Neural progenitor cell (in vitro differentiated cells): Measurements from ENCODE around the gene S1PR5.
"Not testable (repeated sequence)": the region's sequence is repeated elsewhere in the genome, so short reads cannot be mapped to it uniquely, and the experiment has no call there.

ENCODE experiments used
- EZH2 ChIP-seq: fragments of 200-600 bp; sonication (generic); IDR thresholded peaks from 2 replicates; pipeline ENCODE4 v1.6.1; 2017; ENCODE audit warnings: antibody characterized with exemption, mild to moderate bottlenecking, moderate library complexity
- EZH2phosphoT487 ChIP-seq: fragments of 200-600 bp; sonication (generic); IDR thresholded peaks from 2 replicates; pipeline ENCODE4 v1.6.1; 2017; ENCODE audit warnings: antibody characterized with exemption
- TF ChIP-seq, protein P1 (sequence below): fragments of 200-600 bp; sonication (generic); IDR thresholded peaks from 2 replicates; pipeline ENCODE4 v1.5.1; 2017; ENCODE audit warnings: antibody characterized with exemption, mild to moderate bottlenecking

DNA sequence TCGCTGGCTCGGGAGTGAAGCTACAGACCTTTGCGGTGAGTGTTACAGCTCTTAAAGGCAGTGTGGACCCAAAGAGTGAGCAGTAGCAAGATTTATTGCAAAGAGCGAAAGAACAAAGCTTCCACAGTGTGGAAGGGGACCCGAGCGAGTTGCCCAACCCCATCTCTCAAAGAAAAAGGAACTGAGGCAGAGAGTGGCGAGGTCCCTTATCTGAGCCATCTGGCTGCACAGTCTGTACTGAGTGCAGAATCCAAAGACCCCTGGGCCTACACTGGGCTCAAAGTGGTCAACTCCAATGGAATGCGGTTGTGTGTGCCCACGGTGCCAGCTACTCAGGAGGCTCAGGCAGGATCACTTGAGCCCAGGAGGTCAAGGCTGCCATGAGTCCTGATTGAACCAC, 21.8 kb upstream of the S1PR5 start:
- not testable (repeated sequence) for TF ChIP-seq EZH2, EZH2phosphoT487
- TF ChIP-seq, protein P1, sequence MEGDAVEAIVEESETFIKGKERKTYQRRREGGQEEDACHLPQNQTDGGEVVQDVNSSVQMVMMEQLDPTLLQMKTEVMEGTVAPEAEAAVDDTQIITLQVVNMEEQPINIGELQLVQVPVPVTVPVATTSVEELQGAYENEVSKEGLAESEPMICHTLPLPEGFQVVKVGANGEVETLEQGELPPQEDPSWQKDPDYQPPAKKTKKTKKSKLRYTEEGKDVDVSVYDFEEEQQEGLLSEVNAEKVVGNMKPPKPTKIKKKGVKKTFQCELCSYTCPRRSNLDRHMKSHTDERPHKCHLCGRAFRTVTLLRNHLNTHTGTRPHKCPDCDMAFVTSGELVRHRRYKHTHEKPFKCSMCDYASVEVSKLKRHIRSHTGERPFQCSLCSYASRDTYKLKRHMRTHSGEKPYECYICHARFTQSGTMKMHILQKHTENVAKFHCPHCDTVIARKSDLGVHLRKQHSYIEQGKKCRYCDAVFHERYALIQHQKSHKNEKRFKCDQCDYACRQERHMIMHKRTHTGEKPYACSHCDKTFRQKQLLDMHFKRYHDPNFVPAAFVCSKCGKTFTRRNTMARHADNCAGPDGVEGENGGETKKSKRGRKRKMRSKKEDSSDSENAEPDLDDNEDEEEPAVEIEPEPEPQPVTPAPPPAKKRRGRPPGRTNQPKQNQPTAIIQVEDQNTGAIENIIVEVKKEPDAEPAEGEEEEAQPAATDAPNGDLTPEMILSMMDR, result not testable (repeated sequence)
